ENCODE data around the gene GC. TPM values are rescaled to one million over a fixed set of nuclear protein-coding genes. Genes with fewer than 3 reads are reported as not detected.
"Not testable (repeated sequence)": the region's sequence is repeated elsewhere in the genome, so short reads cannot be mapped to it uniquely, and the experiment has no call there.

The GC gene
- total and polyA plus RNA-seq, 2 of the 8 experiments (the other 6 are each of a cell fraction or from before 2014, with no cell fraction given): 0.09 to 0.34 TPM

DNA sequence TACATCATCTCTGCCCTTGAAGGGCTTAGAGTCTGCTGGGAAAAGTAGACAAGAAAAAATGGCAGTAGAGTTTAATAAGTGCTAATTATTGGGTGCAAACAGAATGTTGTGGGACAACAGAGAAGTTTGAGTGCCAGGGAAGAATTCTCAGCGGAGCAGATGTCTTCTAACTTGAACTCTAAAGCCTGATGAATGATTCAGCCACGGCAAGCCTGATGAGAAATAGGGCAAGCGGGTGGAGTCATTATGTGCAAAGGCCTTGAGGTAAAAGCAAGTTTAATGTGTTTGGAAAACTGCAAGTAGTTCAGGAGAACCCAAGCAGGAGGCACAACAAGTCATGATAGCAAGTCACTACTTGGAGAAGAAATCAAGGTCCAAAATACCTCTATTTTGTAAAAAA is 37.5 kb downstream of the GC start (continued):
- TF ChIP-seq GTF2F1 (IDR thresholded peaks at IDR 0.05; ENCODE audit: borderline replicate concordance, low read depth, low read length) (no peak), BCL11A (IDR thresholded peaks at IDR 0.05; ENCODE audit: low read depth in 2 of 2, low read length in 2 of 2) (no peak), CREB1 (IDR thresholded peaks at IDR 0.05) (no peak), SP4 (IDR thresholded peaks at IDR 0.05; ENCODE audit: low read length) (no peak), TAF7 (optimal IDR thresholded peaks at IDR 0.05; ENCODE audit: borderline replicate concordance, low read depth, low read length) (no peak)

DNA sequence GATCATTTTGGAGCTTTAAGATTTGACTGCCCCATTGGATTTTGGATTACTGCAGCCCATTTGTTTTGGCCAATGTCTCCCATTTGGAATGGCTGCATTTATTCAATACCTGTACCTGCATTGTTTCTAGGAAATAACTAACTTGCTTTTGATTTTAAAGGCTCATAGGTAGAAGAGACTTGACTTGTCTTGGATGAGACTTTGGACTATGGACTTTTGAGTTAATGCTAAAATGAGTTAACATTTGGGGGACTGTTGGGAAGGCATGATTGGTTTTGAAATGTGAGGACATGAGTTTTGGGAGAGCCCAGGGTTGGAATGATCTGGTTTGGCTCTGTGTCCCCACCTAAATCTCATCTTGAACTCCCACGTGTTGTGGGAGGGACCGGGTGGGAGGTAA is 45.1 kb downstream of the GC start:
- H3K4me2 ChIP-seq (ENCODE audit: insufficient read depth in 1 of 2, low read depth in 2 of 2, low read length in 2 of 2); H3K18ac ChIP-seq (ENCODE audit: extremely low read depth, low read length); H4K5ac ChIP-seq (ENCODE audit: insufficient read length, low read depth, low read length); H3K27me3 ChIP-seq (replicated peaks in 1 of 4; ENCODE audit: control insufficient read depth in 3 of 4, extremely low read depth in 1 of 4, insufficient read depth in 3 of 4, low read length in 3 of 4); H3K23me2 ChIP-seq (ENCODE audit: low read depth, low read length); H2BK120ac ChIP-seq (replicated peaks; ENCODE audit: low read depth, low read length); H3K79me2 ChIP-seq (ENCODE audit: control insufficient read depth in 1 of 2, insufficient read depth in 2 of 2, low read length in 2 of 2); H3K4me1 ChIP-seq (replicated peaks in 1 of 4; ENCODE audit: control insufficient read depth in 3 of 4, insufficient read depth in 4 of 4, low read length in 3 of 4); H2BK20ac ChIP-seq (ENCODE audit: low read length); H2AFZ ChIP-seq (ENCODE audit: low read length); H3K79me1 ChIP-seq (ENCODE audit: low read depth, low read length); POLR2A ChIA-PET (ENCODE audit: partially characterized antibody); H2BK15ac ChIP-seq (ENCODE audit: low read length); DNase-seq (ENCODE audit: low read depth in 1 of 2, low spot score in 2 of 2); H3K36me3 ChIP-seq (ENCODE audit: control insufficient read depth in 2 of 4, insufficient read depth in 4 of 4, low read length in 3 of 4); H4K8ac ChIP-seq (ENCODE audit: extremely low read depth, insufficient read depth, low read length); H3K4me3 ChIP-seq (ENCODE audit: extremely low read depth in 1 of 4, insufficient read depth in 2 of 4, low read depth in 3 of 4, low read length in 4 of 4); H3K4ac ChIP-seq (replicated peaks; ENCODE audit: insufficient read length, low read depth, low read length); H3K14ac ChIP-seq (ENCODE audit: insufficient read length); FAIRE-seq; H3K56ac ChIP-seq (replicated peaks; ENCODE audit: insufficient read length, low read depth, low read length); H3K9ac ChIP-seq (replicated peaks in 1 of 4; ENCODE audit: extremely low read depth in 1 of 4, low read depth in 3 of 4, low read length in 3 of 4); H3K27ac ChIP-seq (ENCODE audit: low read depth, low read length); H2AK5ac ChIP-seq (ENCODE audit: low read depth, low read length); H4K20me1 ChIP-seq (replicated peaks in 1 of 2; ENCODE audit: control insufficient read depth in 1 of 2, insufficient read depth in 2 of 2, low read length in 2 of 2); H4K91ac ChIP-seq (replicated peaks; ENCODE audit: insufficient read length, low read length); H2BK5ac ChIP-seq (ENCODE audit: low read depth, low read length); H2BK12ac ChIP-seq (ENCODE audit: low read depth, low read length); H3K23ac ChIP-seq (ENCODE audit: insufficient read length): not testable (repeated sequence)
- CTCF ChIA-PET (ENCODE audit: partially characterized antibody): interaction anchor here (0.6 to 1.5 kb wide), 4 partner anchors 8 to 567 kb away, joined by 3 read pairs; no protein-coding TSS in a partner anchor
- 100% methylated on average over 2 of the region's 2 CpGs; no CpG with 5 or more reads in 1 of the 2 experiments for WGBS, 2 experiments (ENCODE audit: extremely low coverage in 1 of 2, insufficient coverage in 1 of 2, insufficient read length in 1 of 2, insufficient replicate concordance in 2 of 2, low coverage in 1 of 2, low lambda C conversion rate in 2 of 2, missing lambda C conversion rate in 1 of 2)
- peaks cover 16 to 17% of the 10 kb centered on the region in 2 experiments for H3K9me3 ChIP-seq (ENCODE audit: insufficient read depth in 2 of 2, low read depth in 1 of 2, low read length in 1 of 2)

All from H1 (cell line).